Sigmoid colon (tissue), 7 donors: ENCODE results near the gene COL6A1. TPM values are rescaled to one million over a fixed set of nuclear protein-coding genes. Genes with fewer than 3 reads are reported as not detected.

Source experiments
- DNase-seq: peaks from one replicate; pipeline ENCODE4 v3.0.0-alpha.2; 2019
- H3K27ac ChIP-seq, 4 donors: fragments of 200-600 bp; sonication (generic); one replicate each; pipeline ENCODE4 v1.5.1; 2016 to 2019; ENCODE audit warnings: mild to moderate bottlenecking in 1 of 4
- H3K27me3 ChIP-seq, 3 donors: fragments of 200-600 bp; sonication (generic); one replicate each; pipeline ENCODE4 v1.5.1; 2019; ENCODE audit warnings: mild to moderate bottlenecking in 1 of 3
- H3K36me3 ChIP-seq, 4 donors: fragments of 200-600 bp; sonication (generic); one replicate each; pipeline ENCODE4 v1.5.1; 2016 to 2019
- H3K4me1 ChIP-seq, 4 donors: fragments of 200-600 bp; sonication (generic); one replicate each; pipeline ENCODE4 v1.5.1; 2017 to 2019
- H3K4me3 ChIP-seq, 4 donors: fragments of 200-600 bp; sonication (generic); one replicate each; pipeline ENCODE4 v1.5.1; 2017 to 2019; ENCODE audit warnings: mild to moderate bottlenecking in 2 of 4, moderate library complexity in 1 of 4
- H3K9me3 ChIP-seq, 4 donors: fragments of 200-600 bp in 3 of 4; sonication (generic) in 3 of 4; one replicate each; pipeline versions ENCODE4 v1.5.1 to v1.6.1; 2013 to 2019
- EP300 ChIP-seq, 4 donors: sonication (generic); formaldehyde crosslinking; IDR thresholded peaks; one replicate each; pipeline ENCODE4 v1.6.1; 2017; ENCODE audit warnings: antibody characterized with exemption in 4 of 4
- POLR2A ChIP-seq, 2 donors: fragments of 450-650 bp; IDR thresholded peaks; one replicate each; pipeline ENCODE4 v1.6.1; 2016; ENCODE audit warnings: antibody characterized with exemption in 2 of 2, mild to moderate bottlenecking in 2 of 2, moderate library complexity in 2 of 2
- POLR2AphosphoS5 ChIP-seq, 4 donors: sonication (generic); formaldehyde crosslinking; IDR thresholded peaks; one replicate each; pipeline ENCODE4 v1.6.1; 2017; ENCODE audit warnings: antibody characterized with exemption in 4 of 4
- WGBS, 2 donors: extraction: QIAGEN DNeasy Blood & Tissue Kit; methylation state at CpG; one replicate each; pipeline ENCODE4 v1.1.7; 2013; 5-methylcytosine and 5-hydroxymethylcytosine counted together
- intact Hi-C: fragments of 100-400 bp; cut with DNase I; formaldehyde crosslinking; loops from one replicate; pipeline ENCODE4 v1.15.1; 2023
- polyA plus RNA-seq, 3 donors: library from polyadenylated mRNA; stranded (reverse); fragments of 200-250 nt; gene quantifications; one replicate each; pipeline ENCODE4 v1.2.3, GENCODE V29; 2013
- total RNA-seq, 4 donors: library from RNA; depleted of rRNA; stranded (reverse); fragments of >200 nt; gene quantifications; one replicate each; pipeline ENCODE4 v1.1.0, GENCODE V29; 2016
- TF ChIP-seq, protein P1 (sequence below), 4 experiments: fragments of 450-650 bp in 3 of 4; fragments of 200-600 bp in 1 of 4; IDR thresholded peaks; one replicate each; pipeline ENCODE4 v1.5.1; 2016 to 2019; ENCODE audit warnings: antibody characterized with exemption in 4 of 4, mild to moderate bottlenecking in 3 of 4, moderate library complexity in 2 of 4
- donor health status: healthy with polysubstance abuse.
- donor health status: Bipolar disorder and iron deficiency.
- donor health status: healthy.

COL6A1 gene
- total and polyA plus RNA-seq, 7 donors: 14.3 to 1,755 (median 622) TPM

GRCh38 chr21:46029186-46029924, 47.8 kb downstream of the COL6A1 start:
- TF ChIP-seq EP300 (IDR thresholded peaks at IDR 0.05) (peak in 3 of 4 donors; percentile 70 to 89 (median 84)), POLR2AphosphoS5 (IDR thresholded peaks at IDR 0.05) (peak; percentile 74 to 93 (median 88))
- TF ChIP-seq, protein P1, sequence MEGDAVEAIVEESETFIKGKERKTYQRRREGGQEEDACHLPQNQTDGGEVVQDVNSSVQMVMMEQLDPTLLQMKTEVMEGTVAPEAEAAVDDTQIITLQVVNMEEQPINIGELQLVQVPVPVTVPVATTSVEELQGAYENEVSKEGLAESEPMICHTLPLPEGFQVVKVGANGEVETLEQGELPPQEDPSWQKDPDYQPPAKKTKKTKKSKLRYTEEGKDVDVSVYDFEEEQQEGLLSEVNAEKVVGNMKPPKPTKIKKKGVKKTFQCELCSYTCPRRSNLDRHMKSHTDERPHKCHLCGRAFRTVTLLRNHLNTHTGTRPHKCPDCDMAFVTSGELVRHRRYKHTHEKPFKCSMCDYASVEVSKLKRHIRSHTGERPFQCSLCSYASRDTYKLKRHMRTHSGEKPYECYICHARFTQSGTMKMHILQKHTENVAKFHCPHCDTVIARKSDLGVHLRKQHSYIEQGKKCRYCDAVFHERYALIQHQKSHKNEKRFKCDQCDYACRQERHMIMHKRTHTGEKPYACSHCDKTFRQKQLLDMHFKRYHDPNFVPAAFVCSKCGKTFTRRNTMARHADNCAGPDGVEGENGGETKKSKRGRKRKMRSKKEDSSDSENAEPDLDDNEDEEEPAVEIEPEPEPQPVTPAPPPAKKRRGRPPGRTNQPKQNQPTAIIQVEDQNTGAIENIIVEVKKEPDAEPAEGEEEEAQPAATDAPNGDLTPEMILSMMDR (IDR thresholded peaks at IDR 0.05): no peak
- DNase-seq: peak; percentile 75
- Histone ChIP-seq H3K27ac (peak overlapping the region; percentile 86 to 96 (median 90)), H3K9me3 (no peaks in the 10 kb centered on the region), H3K27me3 (no peaks in the 10 kb centered on the region), H3K4me1 (peaks cover 0 to 60% (median 50%) of the 10 kb centered on the region in 4 donors), H3K36me3 (no peaks in the 10 kb centered on the region), H3K4me3 (no peak overlapping the region)
- intact Hi-C loops: loop anchor here (2.0 kb wide), 2 partner anchors 19 to 27 kb away; no protein-coding TSS in a partner anchor
- WGBS, 2 donors: 60 to 71% methylated on average over 5 of the region's 5 CpGs

DNA sequence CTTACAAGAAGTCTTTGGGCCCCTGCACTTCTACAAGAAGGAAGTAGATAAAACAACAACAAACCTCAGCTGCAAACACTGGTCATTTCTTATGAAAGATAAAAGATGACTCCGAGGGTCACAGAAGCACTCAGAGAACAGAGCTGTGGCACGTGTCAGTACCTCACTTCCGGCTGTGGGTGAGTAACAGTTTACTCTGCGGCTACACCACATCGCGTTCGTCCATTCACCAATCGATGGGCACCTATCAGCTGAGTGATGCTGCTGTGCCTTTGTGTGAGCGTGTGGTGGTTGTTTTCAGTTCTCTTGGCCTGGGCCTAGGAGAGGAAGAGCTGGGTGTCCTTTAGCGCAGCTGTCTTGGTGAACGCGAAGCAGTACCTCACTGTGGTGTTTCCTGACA, 49.9 kb downstream of the COL6A1 start:
- 84 to 87% methylated on average over 12 of the region's 12 CpGs for WGBS, 2 donors
- Histone ChIP-seq H3K36me3 (no peaks in the 10 kb centered on the region), H3K4me3 (no peak overlapping the region), H3K9me3 (no peaks in the 10 kb centered on the region), H3K27ac (peak overlapping the region in 1 of 4 donors; percentile 96), H3K27me3 (no peaks in the 10 kb centered on the region), H3K4me1 (peaks cover 0 to 50% (median 40%) of the 10 kb centered on the region in 4 donors)
- TF ChIP-seq, protein P1 (IDR thresholded peaks at IDR 0.05): no peak
- intact Hi-C loops: no loop called here
- no peak for DNase-seq

DNA sequence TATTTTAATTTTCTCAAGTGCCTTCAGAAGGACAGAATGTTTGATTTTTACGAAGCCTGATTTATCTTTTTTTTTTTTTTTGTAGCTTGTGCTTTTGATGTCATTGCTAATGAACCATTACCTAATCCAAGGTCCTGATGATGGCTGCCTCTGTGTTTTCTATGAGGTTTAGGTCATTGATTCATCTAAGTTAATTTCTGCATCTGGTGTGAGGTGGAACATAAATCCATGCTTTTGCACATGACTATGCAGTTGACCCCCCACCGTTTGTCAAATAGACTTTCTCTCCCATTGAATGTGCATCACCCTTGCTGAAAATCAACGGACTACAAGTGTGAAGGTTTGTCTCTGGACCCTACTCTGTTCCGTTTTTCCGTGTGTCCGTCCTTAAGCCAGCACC, 50.5 kb downstream of the COL6A1 start:
- 89 to 91% methylated on average over 6 of the region's 6 CpGs for WGBS, 2 donors

DNA sequence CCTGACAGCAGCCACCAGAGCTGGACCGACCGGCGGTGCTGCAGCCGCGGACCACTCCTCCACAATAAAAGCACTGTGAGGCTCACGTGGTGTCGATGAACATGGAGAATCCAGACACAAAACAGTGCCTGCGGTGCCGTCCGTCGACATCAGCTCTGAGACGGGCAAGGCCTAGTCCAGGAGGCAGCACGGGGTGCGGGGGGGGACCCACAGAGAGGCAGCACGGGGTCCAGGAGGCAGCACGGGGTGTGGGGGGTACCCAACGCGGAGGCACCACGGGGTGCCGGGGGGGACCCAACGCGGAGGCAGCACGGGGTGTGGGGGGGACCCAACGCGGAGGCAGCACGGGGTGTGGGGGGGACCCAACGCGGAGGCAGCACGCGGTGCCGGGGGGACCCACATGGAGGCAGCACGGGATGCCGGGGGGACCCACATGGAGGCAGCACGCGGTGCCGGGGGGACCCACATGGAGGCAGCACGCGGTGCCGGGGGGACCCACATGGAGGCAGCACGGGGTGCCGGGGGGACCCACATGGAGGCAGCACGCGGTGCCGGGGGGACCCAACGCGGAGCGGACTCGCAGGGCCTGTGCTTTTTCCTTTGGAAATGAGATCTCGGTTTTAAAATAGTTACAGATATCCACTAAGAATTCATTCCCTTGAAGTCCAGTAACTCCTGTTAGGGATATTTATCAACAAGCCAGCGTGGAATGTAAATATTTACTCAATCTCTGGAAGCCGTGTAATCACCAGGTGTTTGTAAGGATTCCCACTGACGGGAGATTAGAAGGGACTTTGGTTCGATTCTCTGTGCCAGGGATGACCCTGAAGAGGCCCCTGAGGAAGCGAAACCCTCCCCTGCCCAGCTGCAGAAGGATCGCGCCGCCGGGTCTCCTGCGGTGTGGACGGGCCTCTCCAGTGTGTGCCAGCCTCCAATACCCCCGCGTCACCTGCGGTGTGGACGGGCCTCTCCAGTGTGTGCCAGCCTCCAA, 52.1 kb downstream of the COL6A1 start:
- H3K4me3 ChIP-seq: no peak overlapping the region
- no peak for DNase-seq
- H3K4me1 ChIP-seq: peaks cover 0 to 31% (median 23%) of the 10 kb centered on the region in 4 donors
- H3K36me3 ChIP-seq: no peaks in the 10 kb centered on the region
- intact Hi-C loops: no loop called here
- TF ChIP-seq, protein P1 (IDR thresholded peaks at IDR 0.05): no peak
- TF ChIP-seq EP300 (IDR thresholded peaks at IDR 0.05) (no peak), POLR2A (IDR thresholded peaks at IDR 0.05) (no peak), POLR2AphosphoS5 (IDR thresholded peaks at IDR 0.05) (no peak)
- no peaks in the 10 kb centered on the region for H3K9me3 ChIP-seq
- WGBS, 2 donors: 75 to 84% methylated on average over 64 of the region's 64 CpGs
- H3K27me3 ChIP-seq: no peaks in the 10 kb centered on the region
- H3K27ac ChIP-seq: peak overlapping the region in 3 of 4 donors; percentile 27 to 47 (median 37)

More for the DNA sequence above, 50.5 kb downstream of the COL6A1 start:
- H3K9me3 ChIP-seq: no peaks in the 10 kb centered on the region
- no peak overlapping the region for H3K27ac ChIP-seq
- intact Hi-C loops: no loop called here
- no peak for DNase-seq
- H3K4me1 ChIP-seq: peaks cover 0 to 47% (median 39%) of the 10 kb centered on the region in 4 donors
- H3K27me3 ChIP-seq: no peaks in the 10 kb centered on the region
- TF ChIP-seq, protein P1 (IDR thresholded peaks at IDR 0.05): no peak
- TF ChIP-seq POLR2A (IDR thresholded peaks at IDR 0.05) (no peak), EP300 (IDR thresholded peaks at IDR 0.05) (no peak), POLR2AphosphoS5 (IDR thresholded peaks at IDR 0.05) (no peak)
- no peaks in the 10 kb centered on the region for H3K36me3 ChIP-seq
- H3K4me3 ChIP-seq: no peak overlapping the region
